Measurements from ENCODE around the gene TBC1D22A.

The TBC1D22A gene

DNA sequence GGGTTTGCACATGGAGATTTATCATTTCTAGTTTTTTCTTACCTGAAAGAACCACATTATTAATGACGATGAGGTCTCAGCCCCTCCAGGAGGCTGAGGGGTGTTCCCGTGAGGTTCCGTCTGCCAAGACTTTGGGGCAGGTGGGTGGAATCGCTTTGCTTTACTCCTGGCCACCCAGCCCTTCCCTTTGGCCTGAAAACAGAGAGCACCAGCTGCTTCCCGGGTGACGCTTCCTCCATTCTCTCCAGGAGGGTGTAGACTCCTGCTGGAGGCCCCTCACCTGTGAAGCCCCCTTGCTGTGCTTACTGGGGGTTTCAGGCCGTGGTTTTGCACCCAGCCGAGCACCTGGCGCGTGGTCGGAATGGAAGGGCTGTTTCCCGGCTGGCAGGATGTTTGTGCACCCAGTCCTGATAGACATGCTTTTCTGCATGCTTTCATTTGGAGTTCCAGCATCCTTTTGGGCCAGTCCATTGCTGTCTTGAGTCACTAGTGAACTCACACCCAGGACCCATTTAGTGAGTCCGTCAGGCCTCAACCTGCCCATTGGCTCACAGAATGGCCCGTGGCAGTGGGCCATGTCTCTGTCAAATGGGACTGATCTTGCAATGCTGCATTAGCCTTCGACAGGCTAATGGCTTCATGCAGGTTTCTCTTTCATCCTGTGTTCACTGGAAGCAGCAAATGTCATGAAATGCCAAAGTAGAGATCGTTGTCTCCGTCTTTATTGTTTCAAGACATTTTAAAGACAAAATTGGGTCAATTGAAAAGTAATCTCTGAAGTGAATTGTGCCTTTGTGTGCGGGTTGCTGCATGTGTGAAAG lies 360.8 kb downstream of the TBC1D22A start:
- DNase-seq (ENCODE audit: low spot score) = no peak

DNA sequence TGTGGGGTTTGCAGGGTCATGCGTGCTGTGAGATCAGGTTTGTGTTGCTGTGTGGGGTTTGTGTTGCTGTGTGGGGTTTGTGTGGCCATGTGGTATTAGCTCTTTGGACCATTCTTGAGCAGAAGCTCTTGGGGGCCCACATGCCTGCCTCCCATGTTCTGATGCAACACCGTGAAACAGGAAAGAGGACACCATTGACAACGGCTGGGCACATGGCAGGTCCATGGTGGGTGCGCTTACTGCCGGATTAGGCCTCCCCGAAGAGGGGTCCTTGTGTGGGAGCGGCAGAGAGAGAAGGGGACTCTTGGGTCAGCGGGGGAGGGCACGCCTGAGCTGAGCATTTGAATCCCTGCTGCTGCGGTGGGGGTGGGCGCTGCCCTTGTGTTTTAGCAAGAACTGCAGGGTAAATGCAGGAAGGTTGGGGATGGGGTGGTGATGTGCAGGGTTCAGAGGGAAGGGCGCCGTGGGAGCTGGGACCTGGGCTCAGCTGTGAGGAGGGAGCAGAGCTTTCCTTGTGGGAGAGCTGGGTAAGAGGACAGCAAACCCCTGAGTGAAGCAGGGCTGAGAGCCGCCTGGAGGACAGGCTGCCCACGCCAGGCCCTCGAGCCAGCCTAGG lies 361.5 kb downstream of the TBC1D22A start:
- DNase-seq (ENCODE audit: low spot score) = no peak

DNA sequence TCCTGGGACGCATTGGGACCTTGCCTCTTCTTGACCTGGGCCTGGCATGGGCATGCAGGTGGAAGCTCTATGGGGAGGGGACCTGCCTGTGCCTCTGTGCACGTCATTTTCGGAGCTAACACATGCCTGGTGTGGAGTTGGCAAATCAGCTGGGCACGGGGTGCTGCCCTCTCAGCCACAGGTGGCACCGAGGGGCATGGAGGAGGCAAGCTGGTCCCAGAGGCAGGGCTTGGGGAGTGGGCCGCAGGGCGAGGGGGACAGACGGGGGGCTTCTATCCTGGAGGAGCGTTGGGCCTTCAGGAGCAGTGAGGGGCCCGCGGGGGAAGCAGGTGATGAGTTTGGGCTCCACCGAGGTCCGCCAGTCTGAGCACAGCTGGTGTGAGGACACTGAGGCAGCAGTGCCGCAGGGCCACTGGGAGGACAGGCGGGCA lies 362.0 kb downstream of the TBC1D22A start:
- DNase-seq (ENCODE audit: low spot score) = no peak

DNA sequence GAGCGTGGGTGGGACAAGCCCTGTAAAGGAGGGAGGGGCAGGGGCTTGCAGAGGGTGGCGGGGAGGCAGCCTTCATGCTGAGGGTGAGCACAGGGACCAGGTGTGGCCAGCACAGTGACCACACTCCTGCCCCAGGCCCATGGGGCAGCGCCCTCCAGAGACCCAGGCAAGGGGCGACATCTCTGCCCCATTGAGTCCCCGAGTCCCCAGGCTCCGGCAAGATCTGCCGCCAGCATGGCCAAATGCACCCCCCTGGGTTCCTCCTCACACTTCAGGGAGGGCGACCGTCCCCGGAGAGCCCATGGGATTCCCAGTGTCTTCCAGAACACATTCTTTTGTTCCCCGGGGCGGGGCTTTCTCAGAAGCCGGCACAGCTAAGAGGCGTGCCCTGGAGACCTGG lies 362.5 kb downstream of the TBC1D22A start:
- DNase-seq (ENCODE audit: low spot score) = no peak

DNA sequence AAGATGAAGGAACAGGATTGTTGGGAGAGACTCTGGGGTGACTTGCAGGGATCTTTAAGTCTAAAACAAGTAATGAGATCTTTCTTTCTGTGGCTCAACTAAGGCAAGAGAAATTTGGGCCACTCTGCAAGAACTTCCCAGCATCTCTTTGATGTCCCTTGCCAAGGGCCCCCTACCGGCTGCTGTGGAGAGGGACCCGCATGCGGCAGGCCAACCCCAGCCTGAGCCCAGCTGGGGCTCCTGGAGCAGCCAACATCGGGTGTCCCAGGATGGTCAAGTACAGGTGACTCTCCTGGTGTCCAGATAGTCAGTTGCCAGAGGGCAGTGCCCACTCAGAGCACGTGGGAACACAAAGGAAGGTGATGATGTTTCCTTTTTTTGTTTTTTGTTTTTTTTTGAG lies 363.2 kb downstream of the TBC1D22A start:
- DNase-seq (ENCODE audit: low spot score) = no peak

DNA sequence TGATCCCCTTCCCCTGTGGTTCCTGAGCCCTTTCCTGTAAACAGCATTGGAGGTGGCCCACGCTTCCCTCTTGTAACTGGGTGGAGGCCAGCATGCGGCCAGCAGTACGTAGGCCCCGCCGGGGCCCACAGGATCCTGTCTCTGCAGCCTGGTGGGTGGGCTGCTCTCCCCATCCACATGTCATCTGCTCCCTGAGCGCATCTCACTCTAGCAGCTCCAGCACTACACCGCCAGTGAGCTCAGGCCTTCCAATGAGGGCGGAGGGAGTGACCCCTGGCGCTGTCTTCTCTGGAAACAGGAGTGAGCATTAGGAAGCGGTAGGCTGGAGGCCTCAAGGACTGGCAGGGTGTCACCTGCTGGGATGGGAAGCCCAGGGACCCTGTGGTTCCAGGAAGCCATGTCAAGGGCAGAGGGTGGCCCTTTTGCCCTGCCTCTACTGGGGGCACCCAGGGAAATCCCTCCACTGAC lies 363.9 kb downstream of the TBC1D22A start:
- DNase-seq (ENCODE audit: low spot score) = no peak

DNA sequence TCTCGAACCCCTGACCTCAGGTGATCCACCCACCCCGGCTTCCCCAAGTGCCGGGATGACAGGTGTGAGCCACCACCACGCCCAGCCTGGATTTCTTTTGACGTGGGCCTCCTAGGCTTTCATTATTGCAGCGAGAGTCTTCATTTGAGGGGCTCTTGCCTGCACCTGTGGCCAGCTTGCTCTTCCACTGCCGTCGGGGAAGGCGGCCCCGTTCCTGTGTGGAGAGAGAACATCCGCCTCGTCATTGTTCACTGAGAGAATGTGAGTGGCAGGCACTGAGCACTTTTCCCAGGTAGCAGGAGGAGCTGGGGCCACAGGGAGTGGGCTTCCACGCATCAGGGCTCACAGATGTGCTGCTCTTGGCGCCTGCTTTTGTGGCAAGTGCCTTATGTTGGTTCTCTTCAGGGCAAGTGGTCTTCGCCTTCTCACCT lies 365.0 kb downstream of the TBC1D22A start:
- no peak for DNase-seq (ENCODE audit: low spot score)

DNA sequence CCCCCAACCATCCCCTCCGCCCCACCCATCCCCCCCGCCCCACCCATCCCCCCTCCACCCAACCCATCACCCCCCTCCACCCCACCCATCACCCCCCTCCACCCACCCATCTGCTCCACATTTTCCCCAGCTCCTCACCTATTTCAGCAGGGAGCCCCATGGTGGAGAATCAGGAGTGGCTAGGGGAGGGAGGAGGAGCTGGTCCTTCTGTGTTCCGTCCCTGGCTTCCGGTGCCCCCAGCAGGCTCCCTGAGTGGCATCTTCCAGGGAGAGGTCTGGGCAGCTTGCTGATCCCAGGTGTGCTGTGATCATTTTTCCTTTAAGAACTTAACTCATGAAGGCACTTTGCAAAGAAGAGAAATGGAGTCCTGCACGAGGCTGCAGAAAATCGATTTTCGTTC lies 365.8 kb downstream of the TBC1D22A start:
- no peak for DNase-seq (ENCODE audit: low spot score)

DNA sequence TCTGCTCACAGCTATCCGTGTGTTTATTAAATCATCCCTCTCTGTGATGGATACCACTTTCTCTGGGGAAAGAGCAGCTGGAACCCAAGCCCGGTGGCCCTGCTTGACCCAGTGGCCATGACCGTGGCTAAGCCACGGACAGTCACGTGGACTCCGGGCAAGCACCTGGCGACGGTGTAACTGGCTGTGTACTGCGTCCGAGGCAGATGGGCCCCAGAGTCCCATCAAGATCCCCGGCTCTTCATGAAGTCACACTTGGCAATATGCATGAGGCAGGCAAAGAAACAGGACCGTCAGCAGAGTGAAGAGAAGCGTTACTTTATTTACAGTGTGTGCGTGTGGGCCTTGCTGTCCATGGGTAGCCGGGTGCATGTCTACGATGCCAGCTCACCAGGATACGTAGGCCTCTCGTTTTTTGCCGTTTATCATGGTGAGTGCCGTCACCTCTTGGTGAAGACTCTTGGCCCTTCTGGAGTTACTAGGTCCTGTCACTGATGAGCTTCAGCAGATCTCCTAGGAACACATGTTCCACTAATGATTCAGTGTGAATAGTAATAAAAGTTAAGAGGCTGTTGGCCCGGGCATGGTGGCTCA lies 366.3 kb downstream of the TBC1D22A start:
- DNase-seq (ENCODE audit: low spot score) = no peak

DNA sequence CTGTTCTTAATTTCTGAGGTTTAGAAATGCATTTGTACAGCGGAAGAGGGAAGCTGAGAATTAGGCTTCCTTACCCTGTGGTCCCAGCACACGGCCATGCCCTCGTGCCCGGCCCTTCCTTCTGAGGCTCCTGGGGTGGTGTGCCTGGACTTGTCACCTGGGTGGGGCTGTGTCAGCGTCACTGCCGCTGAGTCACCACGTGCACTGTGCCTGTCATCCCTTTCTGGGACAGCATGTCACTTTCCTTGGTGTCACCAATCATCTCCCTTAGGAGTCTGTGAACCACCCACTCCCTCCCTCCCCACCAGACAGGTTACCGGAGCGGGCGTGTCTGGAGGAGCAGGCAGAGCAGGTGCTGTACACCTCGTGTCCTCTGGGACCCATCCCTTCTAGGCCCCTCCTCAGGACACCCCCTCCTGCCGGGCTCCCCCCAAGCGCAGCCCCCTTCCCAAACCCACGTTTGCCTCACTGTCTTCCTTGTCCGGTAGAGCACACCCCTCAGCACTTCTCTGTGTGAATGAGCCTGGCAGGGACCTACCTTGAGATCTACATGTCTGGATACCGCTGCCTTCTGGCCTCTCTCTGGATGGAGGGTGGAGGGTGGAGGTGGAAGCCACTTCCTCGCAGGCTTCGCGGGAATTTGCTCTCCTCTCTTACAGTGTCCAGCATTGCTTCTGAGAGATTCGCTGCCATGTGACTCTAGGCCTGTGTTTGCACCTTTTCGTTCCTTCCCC lies 367.6 kb downstream of the TBC1D22A start:
- DNase-seq (ENCODE audit: low spot score) = peak; percentile 3

DNA sequence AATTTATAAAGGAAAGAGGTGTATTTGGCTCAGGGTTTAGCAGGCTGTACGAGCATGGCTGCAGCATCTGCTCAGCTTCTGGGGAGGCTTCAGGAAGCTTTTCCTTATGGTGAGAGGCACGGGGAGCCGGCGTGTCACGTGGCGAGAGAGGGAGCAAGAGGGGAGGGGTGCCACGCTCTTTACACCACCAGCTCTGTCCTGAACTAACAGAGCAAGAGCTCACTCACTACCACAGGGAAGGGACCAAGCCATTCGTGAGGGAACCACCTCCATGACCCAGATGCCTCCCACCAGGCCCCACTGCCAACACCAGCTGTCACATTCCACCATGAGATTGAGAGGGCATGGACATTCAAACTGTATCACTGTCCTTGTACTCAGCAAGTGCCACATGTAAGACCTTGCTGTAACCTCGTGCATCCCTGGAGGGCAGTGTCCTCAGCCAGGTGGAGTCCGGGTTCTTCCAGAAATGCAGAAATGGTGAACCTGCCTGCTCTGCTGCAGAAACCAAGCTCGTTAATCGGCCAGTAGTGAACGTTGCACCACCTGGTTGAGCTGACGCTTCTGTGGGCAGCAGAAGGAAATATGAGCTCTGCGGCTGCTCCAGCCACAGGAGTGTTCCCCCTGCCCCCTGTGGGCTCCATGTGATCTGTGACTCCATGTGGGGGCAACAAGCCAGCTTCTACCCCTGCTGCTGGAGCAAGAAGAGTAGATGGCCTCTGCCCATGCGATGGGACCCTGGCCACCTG lies 368.6 kb downstream of the TBC1D22A start:
- DNase-seq (ENCODE audit: low spot score) = no peak

DNA sequence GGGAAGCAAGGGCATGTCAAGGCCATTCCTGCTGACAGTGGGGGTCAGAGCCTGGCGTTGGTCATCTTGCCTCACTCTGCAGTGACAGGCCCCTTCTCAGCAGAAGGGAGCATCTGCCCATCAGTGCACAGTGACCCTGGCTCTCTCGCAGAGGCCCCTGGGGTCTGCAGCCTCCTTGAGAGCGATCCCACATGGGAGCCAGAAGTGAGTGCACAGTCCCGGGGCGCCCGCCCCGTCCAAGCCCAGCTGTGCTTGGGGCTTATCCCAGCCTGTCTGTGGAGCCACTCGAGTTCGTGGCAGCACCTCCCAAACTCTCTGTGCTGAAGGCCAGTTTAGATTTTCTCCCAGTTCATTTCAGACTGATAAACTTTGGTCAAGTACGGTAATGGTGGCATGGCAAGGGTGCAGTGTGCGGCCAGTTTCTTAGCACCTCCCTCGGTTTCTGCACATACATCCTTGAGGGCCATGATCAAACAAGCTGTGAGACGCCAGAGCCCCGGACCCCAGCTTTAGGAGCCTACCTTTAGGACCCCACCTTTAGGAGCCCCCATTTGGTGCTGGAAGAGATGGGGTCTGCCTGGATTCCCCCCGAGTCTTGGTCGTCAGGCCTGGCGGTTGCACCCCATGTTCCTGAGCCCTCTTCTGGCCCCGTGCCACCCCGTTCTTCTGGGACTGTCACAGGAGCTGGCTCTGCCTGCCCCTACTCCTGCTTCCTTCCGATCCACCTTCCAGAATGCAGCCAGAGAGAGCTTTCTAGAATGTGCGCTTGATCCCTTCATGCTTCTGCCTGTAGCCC lies 369.4 kb downstream of the TBC1D22A start:
- no peak for DNase-seq (ENCODE audit: low spot score)

DNA sequence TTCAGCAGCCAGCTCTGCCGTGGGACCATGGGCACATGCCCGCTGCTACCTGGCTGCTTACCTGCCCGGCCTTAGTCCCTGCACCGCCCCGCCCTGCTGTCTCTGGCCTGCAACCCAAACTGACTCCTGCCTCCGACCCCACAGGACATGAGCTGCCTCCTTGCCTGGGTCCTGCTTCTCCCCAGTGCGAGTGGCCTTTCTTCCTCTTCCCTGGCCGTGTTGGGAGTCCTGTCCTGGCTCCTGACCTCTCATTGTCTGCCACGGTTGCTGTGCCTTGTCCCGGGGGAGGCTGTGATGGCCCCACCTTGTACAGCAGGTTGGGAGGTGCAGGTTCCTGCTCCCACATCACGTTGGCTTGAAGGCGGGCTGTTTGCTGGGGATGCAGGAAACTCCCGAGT lies 370.0 kb downstream of the TBC1D22A start:
- DNase-seq (ENCODE audit: low spot score) = no peak

DNA sequence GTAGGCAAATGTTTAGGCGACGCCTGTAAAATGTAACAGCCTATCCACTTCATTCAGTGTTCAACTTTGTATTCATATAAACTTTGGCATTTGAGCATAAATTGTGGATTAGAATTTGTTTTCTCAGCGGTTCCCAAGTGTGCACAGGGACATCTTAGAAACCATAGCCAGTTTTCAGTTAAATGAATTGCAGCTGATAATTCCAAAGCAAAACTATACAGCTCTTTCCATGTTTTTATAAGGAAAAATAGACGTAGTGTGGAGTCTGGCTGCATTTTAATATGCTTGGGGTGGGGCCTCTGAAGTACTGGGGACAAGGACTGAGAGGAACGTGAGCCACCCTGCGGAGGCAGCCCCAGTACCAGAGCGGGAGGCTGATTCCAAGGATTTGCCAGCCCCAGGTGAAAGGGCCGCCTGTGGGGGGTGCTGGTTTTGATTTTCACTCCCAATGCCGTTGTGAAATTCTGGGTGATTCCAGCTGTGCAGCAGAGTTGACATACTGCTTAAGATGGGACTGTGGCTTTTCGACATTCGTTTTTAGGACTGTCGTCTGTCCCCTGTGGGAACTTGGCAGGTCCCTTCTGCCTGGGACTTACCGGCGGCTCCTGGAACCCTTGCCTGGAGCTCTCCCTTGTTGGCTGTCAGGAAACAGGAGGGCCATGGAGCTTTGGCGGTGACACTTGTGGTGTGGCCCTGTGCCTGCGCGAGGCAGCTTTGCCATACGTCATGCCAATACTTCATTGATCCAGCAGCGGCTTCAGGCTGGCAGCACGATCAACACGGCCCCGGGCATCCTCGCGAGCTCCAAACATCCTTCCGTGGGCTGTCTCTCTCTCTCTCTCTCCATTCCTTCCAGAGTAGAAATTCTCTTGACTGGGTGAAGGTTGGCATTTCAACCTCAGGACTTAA lies 370.9 kb downstream of the TBC1D22A start:
- DNase-seq (ENCODE audit: low spot score) = no peak

DNA sequence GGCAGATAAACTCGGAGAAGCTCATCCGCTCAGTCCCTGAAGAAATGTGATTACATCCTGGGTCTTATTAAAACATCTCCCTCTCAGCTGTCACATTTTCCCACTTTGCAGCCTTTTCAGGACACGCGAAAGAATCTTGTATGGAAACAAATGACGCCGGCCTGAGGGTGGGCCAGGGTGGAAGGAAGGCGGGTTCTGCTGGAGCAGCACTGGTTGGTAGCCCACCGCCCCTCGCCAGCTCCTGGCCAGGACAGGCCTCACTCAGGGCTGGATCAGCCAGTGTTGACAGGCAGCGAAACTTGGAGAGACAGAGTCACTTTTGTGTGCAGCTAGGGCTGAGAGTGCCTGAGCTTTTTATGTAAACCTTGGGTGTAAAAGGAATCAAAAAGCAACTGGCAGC lies 371.8 kb downstream of the TBC1D22A start:
- no peak for DNase-seq (ENCODE audit: low spot score)

DNA sequence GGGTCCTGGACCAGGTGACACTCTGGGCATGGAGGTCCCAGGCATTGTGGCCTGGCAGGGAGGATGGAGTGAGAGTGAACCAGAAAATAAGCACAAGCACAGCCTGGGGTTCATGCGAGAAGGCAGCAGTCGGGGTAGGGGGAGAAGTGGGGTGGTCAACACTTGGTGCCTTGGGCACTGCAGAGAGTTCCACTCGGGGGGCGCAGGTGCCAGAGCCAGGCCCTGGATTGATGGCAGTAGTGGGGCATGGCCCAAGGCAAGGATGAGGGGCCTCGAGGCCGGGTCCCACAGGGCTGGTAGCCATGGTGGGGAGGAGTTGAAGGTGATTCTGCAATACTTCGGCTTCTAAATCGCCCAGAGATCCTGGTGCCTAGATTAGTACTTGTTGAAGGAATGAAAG lies 372.9 kb downstream of the TBC1D22A start:
- no peak for DNase-seq (ENCODE audit: low spot score)

DNA sequence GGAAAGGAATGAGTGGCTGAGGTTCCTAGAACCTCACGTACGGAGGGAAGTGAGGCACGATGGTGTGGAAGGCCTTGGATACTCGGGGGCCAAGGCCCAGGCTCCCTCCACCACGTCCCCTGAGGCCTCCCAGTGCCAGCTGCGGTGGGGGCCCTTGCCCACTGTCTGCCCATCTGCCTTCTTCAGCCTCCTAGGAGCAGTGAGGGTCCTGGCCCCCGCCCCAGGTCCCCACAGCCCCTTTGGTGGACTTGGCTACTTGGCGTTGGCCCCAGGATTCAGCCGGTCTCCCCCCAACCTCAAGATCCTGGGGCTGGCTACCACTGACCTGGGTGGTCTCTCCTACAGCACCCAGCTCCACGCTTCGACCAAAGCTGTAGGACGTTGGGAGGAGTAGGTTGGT lies 373.6 kb downstream of the TBC1D22A start:
- no peak for DNase-seq (ENCODE audit: low spot score)

DNA sequence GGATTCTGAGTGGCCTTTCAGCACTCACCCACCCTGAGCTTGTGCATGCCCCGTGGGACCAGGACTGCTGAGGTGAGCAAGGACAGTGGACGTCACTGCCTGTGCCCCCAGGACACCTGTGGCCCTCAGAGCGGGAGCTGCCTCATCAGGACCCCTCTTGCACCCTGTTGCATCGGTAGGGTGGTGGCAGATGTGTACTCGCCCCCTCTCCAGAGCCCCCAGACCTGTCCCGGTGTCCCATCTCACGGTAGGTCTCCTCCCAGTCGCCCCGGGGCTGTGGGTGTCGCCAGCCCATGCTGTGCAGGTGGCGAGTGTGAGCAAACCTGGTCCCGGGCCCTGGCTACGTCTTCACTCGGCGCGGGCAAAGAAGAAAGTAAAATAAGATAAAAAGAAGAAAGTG lies 374.2 kb downstream of the TBC1D22A start:
- DNase-seq (ENCODE audit: low spot score) = no peak

DNA sequence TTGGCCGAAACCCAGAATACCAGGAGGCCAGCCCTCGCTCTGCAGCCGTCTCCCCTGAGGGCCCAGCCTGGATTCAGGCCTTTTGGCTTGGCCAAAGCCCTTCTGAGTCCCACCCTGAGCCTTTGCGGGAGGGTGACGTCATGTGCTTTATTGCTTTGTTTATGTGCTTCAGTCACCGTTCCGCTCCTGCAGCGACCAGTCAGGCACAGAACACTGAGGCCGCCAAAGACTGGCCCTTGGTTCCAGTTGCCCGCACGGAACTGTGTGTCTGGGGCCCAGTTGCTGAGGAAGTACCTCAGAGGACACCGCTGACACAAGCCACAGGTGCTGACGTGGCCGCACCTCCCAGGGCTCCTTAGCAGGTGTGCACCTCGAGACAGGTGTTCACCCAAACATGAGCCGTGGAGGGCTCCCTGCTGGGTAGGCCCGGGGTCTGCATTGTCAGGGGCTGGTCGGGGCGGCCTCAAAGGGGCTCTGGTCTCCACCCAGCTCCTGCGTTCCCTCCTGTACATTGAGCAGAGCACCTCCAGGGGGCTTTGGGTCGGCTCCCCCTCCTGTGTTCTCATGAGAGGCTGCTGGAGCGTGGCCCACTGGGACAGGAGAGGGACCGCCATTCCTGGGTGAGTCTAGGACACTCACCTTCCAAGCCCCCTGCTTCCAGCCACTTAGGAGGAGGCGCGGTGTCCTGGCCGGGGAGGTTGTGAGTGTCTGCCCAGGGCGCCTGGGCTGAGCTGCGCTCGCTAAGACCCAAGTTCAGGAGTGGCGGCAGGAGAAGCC lies 376.8 kb downstream of the TBC1D22A start:
- no peak for DNase-seq (ENCODE audit: low spot score)

Data from CD4-positive, alpha-beta T cell treated with Interleukin-2 at 100 ng/mL for 4 hours (primary cell).